ENCODE measurements around the gene CAT. TPM values are rescaled to one million over a fixed set of nuclear protein-coding genes. Genes with fewer than 3 reads are reported as not detected.

The CAT gene
- total RNA-seq, 1 donor from 2014 or later: 108 TPM

- Histone ChIP-seq H3K36me3 (peaks cover 0 to 25% of the 10 kb centered on the region in 2 donors), H3K9me3 (no peaks in the 10 kb centered on the region), H3K4me3 (no peak overlapping the region), H3K27ac (no peak overlapping the region), H3K4me1 (peaks cover 41% of the 10 kb centered on the region), H3K27me3 (no peaks in the 10 kb centered on the region)
- intact Hi-C loops (cut with DNase I): loop anchor here (10.0 kb wide), 1 partner anchor 272 kb away; no protein-coding TSS in a partner anchor
- no peak for DNase-seq (ENCODE audit: extremely low spot score in 2 of 2)
- TF ChIP-seq POLR2AphosphoS5 (IDR thresholded peaks at IDR 0.05; ENCODE audit: insufficient read depth in 1 of 2, low read depth in 1 of 2) (no peak), CTCF (IDR thresholded peaks at IDR 0.05) (no peak), POLR2A (IDR thresholded peaks at IDR 0.05) (no peak)
Measured at GRCh38 chr11:34446386-34446785, 7.7 kb downstream of the CAT start.

GRCh38 chr11:34447044-34447443, 8.3 kb downstream of the CAT start:
- Histone ChIP-seq H3K27ac (no peak overlapping the region), H3K9me3 (no peaks in the 10 kb centered on the region), H3K27me3 (no peaks in the 10 kb centered on the region), H3K4me1 (peaks cover 38% of the 10 kb centered on the region), H3K36me3 (peaks cover 0 to 30% of the 10 kb centered on the region in 2 donors), H3K4me3 (no peak overlapping the region)
- no peak for DNase-seq (ENCODE audit: extremely low spot score in 2 of 2)
- TF ChIP-seq POLR2A (IDR thresholded peaks at IDR 0.05): no peak
- no peak for TF ChIP-seq CTCF (IDR thresholded peaks at IDR 0.05)
- no peak for TF ChIP-seq POLR2AphosphoS5 (IDR thresholded peaks at IDR 0.05; ENCODE audit: insufficient read depth in 1 of 2, low read depth in 1 of 2)
- intact Hi-C loops (cut with DNase I): loop anchor here (10.0 kb wide), 1 partner anchor 272 kb away; no protein-coding TSS in a partner anchor

GRCh38 chr11:34448223-34448994, 9.7 kb downstream of the CAT start:
- H3K36me3 ChIP-seq: peaks cover 0 to 44% of the 10 kb centered on the region in 2 donors
- no peak overlapping the region for H3K27ac ChIP-seq
- no peak for DNase-seq (ENCODE audit: extremely low spot score in 2 of 2)
- H3K4me3 ChIP-seq: no peak overlapping the region
- intact Hi-C loops (cut with DNase I): loop anchor here (10.0 kb wide), 1 partner anchor 274 kb away; no protein-coding TSS in a partner anchor
- peaks cover 25% of the 10 kb centered on the region for H3K4me1 ChIP-seq
- no peak for TF ChIP-seq POLR2A (IDR thresholded peaks at IDR 0.05)
- TF ChIP-seq POLR2AphosphoS5 (IDR thresholded peaks at IDR 0.05; ENCODE audit: insufficient read depth in 1 of 2, low read depth in 1 of 2): no peak
- no peak for TF ChIP-seq CTCF (IDR thresholded peaks at IDR 0.05)
- H3K9me3 ChIP-seq: no peaks in the 10 kb centered on the region
- no peaks in the 10 kb centered on the region for H3K27me3 ChIP-seq

GRCh38 chr11:34449013-34449412, 10.3 kb downstream of the CAT start:
- peaks cover 23% of the 10 kb centered on the region for H3K4me1 ChIP-seq
- no peak for DNase-seq (ENCODE audit: extremely low spot score in 2 of 2)
- no peak overlapping the region for H3K27ac ChIP-seq
- peaks cover 0 to 50% of the 10 kb centered on the region in 2 donors for H3K36me3 ChIP-seq
- H3K27me3 ChIP-seq: no peaks in the 10 kb centered on the region
- no peak for TF ChIP-seq CTCF (IDR thresholded peaks at IDR 0.05)
- TF ChIP-seq POLR2AphosphoS5 (IDR thresholded peaks at IDR 0.05; ENCODE audit: insufficient read depth in 1 of 2, low read depth in 1 of 2): no peak
- TF ChIP-seq POLR2A (IDR thresholded peaks at IDR 0.05): no peak
- no peaks in the 10 kb centered on the region for H3K9me3 ChIP-seq
- H3K4me3 ChIP-seq: no peak overlapping the region
- intact Hi-C loops (cut with DNase I): loop anchor here (10.0 kb wide), 1 partner anchor 274 kb away; no protein-coding TSS in a partner anchor

- H3K4me3 ChIP-seq: no peak overlapping the region
Measured at GRCh38 chr11:34451053-34451452, 12.3 kb downstream of the CAT start.

More at GRCh38 chr11:34451053-34451452, 12.3 kb downstream of the CAT start:
- intact Hi-C loops (cut with DNase I): no loop called here
- H3K27me3 ChIP-seq: no peaks in the 10 kb centered on the region
- DNase-seq (ENCODE audit: extremely low spot score in 2 of 2): no peak
- peaks cover 21% of the 10 kb centered on the region for H3K4me1 ChIP-seq
- peaks cover 0 to 68% of the 10 kb centered on the region in 2 donors for H3K36me3 ChIP-seq
- TF ChIP-seq POLR2A (IDR thresholded peaks at IDR 0.05) (no peak), CTCF (IDR thresholded peaks at IDR 0.05) (no peak), POLR2AphosphoS5 (IDR thresholded peaks at IDR 0.05; ENCODE audit: insufficient read depth in 1 of 2, low read depth in 1 of 2) (no peak)
- H3K9me3 ChIP-seq: no peaks in the 10 kb centered on the region
- H3K27ac ChIP-seq: no peak overlapping the region

Data from vagina (tissue), 2 donors.